ENCODE results near the gene TEX30. TPM values are rescaled to one million over a fixed set of nuclear protein-coding genes. Genes with fewer than 3 reads are reported as not detected.

The TEX30 gene
- total RNA-seq, 6 experiments from 2014 or later = 9.0 to 19.4 (median 16.2) TPM

- Mint-ChIP-seq H3K9me3 (no peaks in the 10 kb centered on the region), H3K36me3 (ENCODE audit: low read depth) (no peaks in the 10 kb centered on the region), H3K4me1 (ENCODE audit: low read depth) (no peaks in the 10 kb centered on the region), H3K27ac (no peak overlapping the region), H3K4me3 (no peak overlapping the region), H3K27me3 (ENCODE audit: insufficient read depth) (no peaks in the 10 kb centered on the region)
- no peak for DNase-seq
- TF ChIP-seq CTCF (IDR thresholded peaks at IDR 0.05) = no peak
These were observed 12.5 kb downstream of the TEX30 start for GRCh38 chr13:102761071-102761470.

GRCh38 chr13:102758842-102759241, 14.7 kb downstream of the TEX30 start:
- TF ChIP-seq CTCF (IDR thresholded peaks at IDR 0.05) = no peak
- DNase-seq = no peak
- Mint-ChIP-seq H3K27ac (no peak overlapping the region), H3K36me3 (ENCODE audit: low read depth) (no peaks in the 10 kb centered on the region), H3K9me3 (no peaks in the 10 kb centered on the region), H3K27me3 (ENCODE audit: insufficient read depth) (no peaks in the 10 kb centered on the region; the same call in 1 of the 2 replicates), H3K4me1 (ENCODE audit: low read depth) (no peaks in the 10 kb centered on the region), H3K4me3 (no peak overlapping the region)

GRCh38 chr13:102757006-102757405, 16.6 kb downstream of the TEX30 start:
- Mint-ChIP-seq H3K27ac (no peak overlapping the region), H3K36me3 (ENCODE audit: low read depth) (no peaks in the 10 kb centered on the region), H3K27me3 (ENCODE audit: insufficient read depth) (no peaks in the 10 kb centered on the region; the same call in 1 of the 2 replicates), H3K4me1 (ENCODE audit: low read depth) (no peaks in the 10 kb centered on the region), H3K4me3 (no peak overlapping the region), H3K9me3 (no peaks in the 10 kb centered on the region)
- DNase-seq = no peak
- TF ChIP-seq CTCF (IDR thresholded peaks at IDR 0.05) = no peak

GRCh38 chr13:102751886-102752285, 21.7 kb downstream of the TEX30 start:
- Mint-ChIP-seq H3K4me1 (ENCODE audit: low read depth) (no peaks in the 10 kb centered on the region), H3K27me3 (ENCODE audit: insufficient read depth) (peaks cover 5% of the 10 kb centered on the region), H3K27ac (no peak overlapping the region), H3K9me3 (no peaks in the 10 kb centered on the region), H3K36me3 (ENCODE audit: low read depth) (no peaks in the 10 kb centered on the region), H3K4me3 (no peak overlapping the region)
- no peak for TF ChIP-seq CTCF (IDR thresholded peaks at IDR 0.05)
- DNase-seq = no peak

- Mint-ChIP-seq H3K4me3 (no peak overlapping the region), H3K36me3 (ENCODE audit: low read depth) (no peaks in the 10 kb centered on the region), H3K27ac (no peak overlapping the region), H3K9me3 (no peaks in the 10 kb centered on the region), H3K4me1 (ENCODE audit: low read depth) (no peaks in the 10 kb centered on the region), H3K27me3 (ENCODE audit: insufficient read depth) (peaks cover 3% of the 10 kb centered on the region; the same call in 1 of the 2 replicates)
- no peak for DNase-seq
- TF ChIP-seq CTCF (IDR thresholded peaks at IDR 0.05) = no peak
These were observed 31.1 kb downstream of the TEX30 start for GRCh38 chr13:102742506-102742905.

- no peak for DNase-seq
- Mint-ChIP-seq H3K27ac (no peak overlapping the region), H3K27me3 (ENCODE audit: insufficient read depth) (peaks cover 3% of the 10 kb centered on the region; the same call in 1 of the 2 replicates), H3K9me3 (no peaks in the 10 kb centered on the region), H3K4me1 (ENCODE audit: low read depth) (no peaks in the 10 kb centered on the region), H3K36me3 (ENCODE audit: low read depth) (no peaks in the 10 kb centered on the region), H3K4me3 (no peak overlapping the region)
- no peak for TF ChIP-seq CTCF (IDR thresholded peaks at IDR 0.05)
These were observed 31.5 kb downstream of the TEX30 start for GRCh38 chr13:102742101-102742500.
